ENCODE results near the gene PPP1R13B. TPM values are rescaled to one million over a fixed set of nuclear protein-coding genes. Genes with fewer than 3 reads are reported as not detected.

PPP1R13B gene
- total RNA-seq, 3 donors from 2014 or later, result 6.4 to 21.8 (median 18.4) TPM

GRCh38 chr14:103854017-103854808, 6.8 kb upstream of the PPP1R13B start:
- DNase-seq (ENCODE audit: low spot score in 2 of 2), result no peak
- intact Hi-C loops (cut with DNase I; ENCODE audit: low total_unique reads), result loop anchor here (10.0 kb wide), 1 partner anchor 1441 kb away; no protein-coding TSS in a partner anchor
- TF ChIP-seq POLR2A (IDR thresholded peaks at IDR 0.05) (no peak), POLR2AphosphoS5 (IDR thresholded peaks at IDR 0.05) (no peak), CTCF (IDR thresholded peaks at IDR 0.05) (no peak)
- no peak overlapping the region for H3K4me3 ChIP-seq
- peaks cover 6 to 9% of the 10 kb centered on the region in 2 donors for H3K4me1 ChIP-seq
- H3K27me3 ChIP-seq, result no peaks in the 10 kb centered on the region
- H3K36me3 ChIP-seq, result no peaks in the 10 kb centered on the region
- H3K27ac ChIP-seq, result peak overlapping the region; percentile 84 to 91
- no peaks in the 10 kb centered on the region for H3K9me3 ChIP-seq

DNA sequence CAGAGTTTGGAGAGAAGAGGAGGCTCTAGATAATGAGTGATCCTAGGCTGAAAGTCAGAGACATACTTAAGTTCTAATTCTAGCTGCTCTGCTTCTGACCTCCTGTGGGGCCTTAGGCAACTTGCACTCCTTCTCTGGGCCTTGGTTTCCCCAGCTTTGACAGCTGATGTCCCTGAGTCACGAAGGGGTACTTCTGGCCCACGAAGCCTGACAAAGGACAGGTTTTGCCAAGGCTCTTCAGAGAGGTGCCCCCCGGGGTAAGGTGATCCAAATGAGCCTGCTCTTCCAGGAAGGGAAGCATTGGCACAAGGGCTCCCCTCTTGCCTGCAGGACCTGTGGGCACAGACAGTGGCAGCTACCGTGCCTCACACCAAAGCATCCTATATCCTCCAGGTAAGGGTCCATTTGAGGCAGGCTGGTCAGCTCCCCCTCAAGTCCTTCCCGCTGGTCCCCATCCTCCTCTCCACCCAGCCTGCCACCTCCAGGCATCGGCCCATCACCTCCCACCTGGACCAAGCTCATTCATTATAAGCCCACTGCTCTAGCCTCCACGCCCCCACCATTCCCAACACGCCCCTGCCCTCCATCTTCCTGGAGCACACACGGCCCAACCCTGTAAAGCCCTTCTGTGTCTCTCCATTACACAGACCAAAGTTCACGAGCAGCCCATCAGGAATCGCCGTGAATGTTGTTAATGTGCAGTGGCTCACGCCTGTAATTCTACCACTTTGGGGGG, 1.9 kb upstream of the PPP1R13B start:
- no peak for DNase-seq (ENCODE audit: low spot score in 2 of 2)
- no peaks in the 10 kb centered on the region for H3K9me3 ChIP-seq
- H3K4me3 ChIP-seq, result no peak overlapping the region
- H3K27me3 ChIP-seq, result no peaks in the 10 kb centered on the region
- TF ChIP-seq POLR2AphosphoS5 (IDR thresholded peaks at IDR 0.05) (no peak), POLR2A (IDR thresholded peaks at IDR 0.05) (no peak)
- H3K27ac ChIP-seq, result peak overlapping the region in 1 of 2 donors; percentile 88
- H3K36me3 ChIP-seq, result no peaks in the 10 kb centered on the region
- intact Hi-C loops (cut with DNase I; ENCODE audit: low total_unique reads), result no loop called here
- H3K4me1 ChIP-seq, result peaks cover 0 to 6% of the 10 kb centered on the region in 2 donors

GRCh38 chr14:103848175-103849077, 1.1 kb upstream of the PPP1R13B start:
- DNase-seq (ENCODE audit: low spot score in 2 of 2), result no peak
- H3K9me3 ChIP-seq, result no peaks in the 10 kb centered on the region
- intact Hi-C loops (cut with DNase I; ENCODE audit: low total_unique reads), result no loop called here
- peak in 1 of 3 donors; percentile 26 for TF ChIP-seq POLR2AphosphoS5 (IDR thresholded peaks at IDR 0.05)
- no peak for TF ChIP-seq POLR2A (IDR thresholded peaks at IDR 0.05)
- H3K27ac ChIP-seq, result peak overlapping the region; percentile 88 to 94
- peak overlapping the region; percentile 58 to 95 (median 81) for H3K4me3 ChIP-seq
- no peaks in the 10 kb centered on the region for H3K36me3 ChIP-seq
- no peaks in the 10 kb centered on the region for H3K27me3 ChIP-seq
- H3K4me1 ChIP-seq, result peaks cover 0 to 6% of the 10 kb centered on the region in 2 donors

DNA sequence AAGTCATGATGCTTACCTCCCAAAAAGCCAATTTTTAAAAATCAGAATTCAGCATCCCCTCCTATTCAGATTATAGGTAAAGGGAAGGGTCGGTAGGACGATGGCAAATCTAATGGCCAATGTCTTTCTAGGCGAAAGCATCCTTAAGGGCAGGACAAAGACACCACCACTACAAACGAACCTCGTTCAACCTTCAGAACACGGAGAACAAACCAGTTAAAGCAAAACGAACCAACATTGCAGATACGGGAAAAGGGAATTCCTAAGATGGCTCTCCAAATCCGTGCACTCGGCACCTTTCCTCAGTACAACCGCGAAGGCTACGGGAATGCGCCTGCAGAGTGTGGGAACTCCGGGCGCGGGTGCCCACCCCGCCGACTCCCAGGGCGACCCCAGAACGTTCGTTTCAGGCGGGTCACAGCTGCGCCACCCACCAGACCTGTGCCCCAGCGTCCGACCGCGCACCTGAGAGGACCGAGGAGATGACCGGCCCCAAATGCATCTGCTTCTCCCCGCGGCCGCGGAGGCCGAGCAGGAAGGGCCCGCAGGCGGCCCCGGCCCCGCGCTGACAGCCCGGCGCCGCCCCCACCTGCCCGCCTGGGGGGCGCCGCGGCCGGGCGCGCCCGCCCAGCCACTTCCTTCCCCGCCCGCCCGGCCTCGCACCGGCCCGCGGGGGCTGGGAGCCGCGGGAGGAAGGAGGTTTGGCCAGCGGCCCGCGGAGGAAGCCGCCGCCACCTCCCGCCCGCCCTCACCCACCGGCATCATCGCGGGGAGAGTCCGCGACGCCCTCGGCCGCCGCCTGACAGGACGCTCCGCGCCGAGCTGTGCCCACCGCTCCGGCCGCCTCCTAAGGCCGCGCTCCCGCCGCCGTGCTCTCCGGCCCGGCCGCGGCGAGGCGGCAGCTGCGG, 578 bp downstream of the PPP1R13B start:
- Histone ChIP-seq H3K9me3 (no peaks in the 10 kb centered on the region), H3K36me3 (no peaks in the 10 kb centered on the region), H3K4me1 (peaks cover 0 to 6% of the 10 kb centered on the region in 2 donors), H3K27me3 (no peaks in the 10 kb centered on the region), H3K4me3 (peak overlapping the region; percentile 58 to 95 (median 81)), H3K27ac (peak overlapping the region; percentile 88 to 94)
- no peak for DNase-seq (ENCODE audit: low spot score in 2 of 2)
- intact Hi-C loops (cut with DNase I; ENCODE audit: low total_unique reads), result no loop called here
- no peak for TF ChIP-seq CTCF (IDR thresholded peaks at IDR 0.05)
- TF ChIP-seq POLR2A (IDR thresholded peaks at IDR 0.05), result no peak
- TF ChIP-seq POLR2AphosphoS5 (IDR thresholded peaks at IDR 0.05), result no peak

GRCh38 chr14:103846097-103846496, 1.3 kb downstream of the PPP1R13B start:
- peaks cover 0 to 6% of the 10 kb centered on the region in 2 donors for H3K4me1 ChIP-seq
- intact Hi-C loops (cut with DNase I; ENCODE audit: low total_unique reads), result no loop called here
- peak overlapping the region; percentile 58 to 95 (median 81) for H3K4me3 ChIP-seq
- DNase-seq (ENCODE audit: low spot score in 2 of 2), result no peak
- H3K9me3 ChIP-seq, result no peaks in the 10 kb centered on the region
- TF ChIP-seq POLR2A (IDR thresholded peaks at IDR 0.05) (no peak), CTCF (IDR thresholded peaks at IDR 0.05) (no peak), POLR2AphosphoS5 (IDR thresholded peaks at IDR 0.05) (no peak)
- no peaks in the 10 kb centered on the region for H3K36me3 ChIP-seq
- no peak overlapping the region for H3K27ac ChIP-seq
- H3K27me3 ChIP-seq, result no peaks in the 10 kb centered on the region

Data from breast epithelium (tissue), 4 donors.